ENCODE measurements around the gene FRY. TPM values are rescaled to one million over a fixed set of nuclear protein-coding genes. Genes with fewer than 3 reads are reported as not detected.
"Not testable (repeated sequence)": the region's sequence is repeated elsewhere in the genome, so short reads cannot be mapped to it uniquely, and the experiment has no call there.

FRY gene
- 19.9 TPM for total RNA-seq

DNA sequence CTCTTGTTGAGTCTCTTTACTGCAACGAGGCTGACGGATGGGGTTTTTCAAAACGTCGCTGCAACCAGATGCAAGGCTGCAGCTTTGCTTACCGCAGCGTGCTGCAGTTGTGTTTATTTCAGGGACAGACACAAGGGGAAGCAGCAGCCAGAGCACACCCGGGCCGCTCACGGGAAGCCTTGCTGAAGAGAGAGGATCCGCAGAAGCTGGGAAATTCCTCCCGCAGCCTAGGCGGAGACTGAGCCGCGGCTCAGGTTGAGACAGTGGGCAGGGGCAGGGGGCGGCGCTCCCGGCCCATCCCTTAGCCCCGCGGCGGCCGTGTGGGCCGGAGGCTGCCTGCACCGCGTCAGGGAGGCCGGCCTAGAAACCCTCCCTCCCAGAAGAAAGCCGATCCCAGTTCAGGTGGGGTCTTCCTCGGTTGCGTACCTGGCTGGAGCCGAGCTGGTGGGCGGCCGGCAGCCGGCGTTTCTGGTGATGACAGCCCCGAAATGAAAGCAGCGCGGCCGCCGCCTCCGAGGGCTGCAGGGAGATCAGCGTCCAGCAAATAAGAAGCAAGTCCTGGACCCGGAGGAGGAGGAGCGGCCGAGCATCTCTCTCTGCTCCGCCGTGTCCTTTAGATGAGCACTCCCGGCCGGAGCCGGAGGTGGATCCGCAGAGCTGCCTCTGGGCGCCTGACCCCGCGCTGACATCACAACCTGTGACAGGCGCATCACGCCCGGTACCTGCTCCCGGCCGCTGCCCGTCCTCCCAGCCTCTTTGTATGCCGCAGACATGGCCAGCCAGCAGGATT lies at the start of gene FRY:
Gene FRY (plus strand): TSS at position 750 of the 790 bp plus-strand sequence. CDS start 22 bp downstream, at position 772.
- no peak for DNase-seq

DNA sequence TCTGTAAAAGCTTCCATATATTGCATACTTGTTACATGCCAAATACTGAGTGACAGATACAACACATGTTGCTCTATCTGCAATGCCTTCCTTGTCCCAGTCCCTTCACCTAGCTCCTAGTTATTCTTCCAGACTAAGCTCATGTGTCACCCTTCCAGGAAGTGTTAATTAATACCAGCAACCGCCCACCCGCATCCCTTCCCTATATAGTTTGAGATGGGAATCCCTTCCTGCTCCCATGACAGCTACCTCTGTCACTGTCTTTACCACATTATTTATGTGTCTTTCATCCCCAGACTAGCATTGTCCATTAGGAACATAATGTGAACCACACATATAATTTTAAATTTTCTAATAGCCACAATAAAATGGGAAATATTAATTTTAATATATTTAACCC lies 49.5 kb upstream of the FRY start:
- no peak for DNase-seq

DNA sequence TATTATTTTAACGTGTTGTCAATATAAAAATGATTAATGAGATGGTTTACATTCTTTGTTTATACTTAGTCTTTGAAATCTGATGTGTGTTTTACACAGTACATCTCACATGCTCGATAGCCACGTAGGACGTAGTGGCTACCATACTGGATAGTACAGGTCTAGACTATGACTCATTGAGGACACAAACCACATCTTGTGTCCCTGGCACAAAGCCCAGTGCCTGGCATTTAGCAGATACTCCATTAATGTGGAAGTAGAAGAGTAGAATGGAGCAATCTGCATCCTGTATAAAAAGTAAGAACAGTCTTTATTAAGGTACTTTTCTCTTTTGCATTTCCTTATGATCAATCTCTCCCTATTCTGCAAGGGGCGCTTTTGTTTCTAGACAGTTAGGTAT lies 49.0 kb upstream of the FRY start:
- DNase-seq: no peak

DNA sequence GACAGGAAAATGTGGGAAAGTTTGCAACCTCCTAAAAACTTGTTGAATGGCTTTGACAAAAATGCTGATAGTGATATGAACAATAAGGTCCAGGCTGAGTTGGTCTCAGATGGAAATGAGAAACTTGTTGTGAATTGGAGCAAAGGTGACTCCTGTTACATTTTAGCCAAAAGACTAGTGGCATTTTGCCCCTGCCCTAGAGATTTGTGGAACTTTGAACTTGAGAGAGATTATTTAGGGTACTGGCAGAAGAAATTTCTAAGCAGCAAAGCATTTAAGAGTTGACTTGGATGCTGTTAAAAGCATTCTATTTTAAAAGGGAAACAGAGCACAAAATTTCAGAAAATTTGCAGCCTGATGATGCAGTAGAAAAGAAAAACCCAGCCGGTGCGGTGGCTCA lies 47.9 kb upstream of the FRY start:
- DNase-seq: not testable (repeated sequence)

DNA sequence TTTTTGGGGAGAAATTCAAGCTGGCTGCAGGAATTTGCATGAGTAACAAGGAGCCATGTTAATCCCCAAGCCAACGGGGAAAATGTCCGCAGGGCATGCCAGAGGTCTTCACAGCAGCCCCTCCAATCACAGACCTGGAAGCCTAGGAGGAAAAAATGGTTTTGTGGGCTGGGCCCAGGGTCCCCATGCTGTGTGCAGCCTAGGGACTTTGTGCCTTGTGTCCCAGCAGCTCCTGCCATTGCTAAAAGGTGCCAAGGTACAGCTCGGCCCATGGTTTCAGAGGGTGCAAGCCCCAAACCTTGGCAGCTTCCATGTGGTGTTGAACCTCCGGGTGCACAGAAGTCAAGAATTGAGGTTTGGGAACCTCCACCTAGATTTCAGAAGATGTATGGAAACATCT lies 47.2 kb upstream of the FRY start:
- DNase-seq: not testable (repeated sequence)

DNA sequence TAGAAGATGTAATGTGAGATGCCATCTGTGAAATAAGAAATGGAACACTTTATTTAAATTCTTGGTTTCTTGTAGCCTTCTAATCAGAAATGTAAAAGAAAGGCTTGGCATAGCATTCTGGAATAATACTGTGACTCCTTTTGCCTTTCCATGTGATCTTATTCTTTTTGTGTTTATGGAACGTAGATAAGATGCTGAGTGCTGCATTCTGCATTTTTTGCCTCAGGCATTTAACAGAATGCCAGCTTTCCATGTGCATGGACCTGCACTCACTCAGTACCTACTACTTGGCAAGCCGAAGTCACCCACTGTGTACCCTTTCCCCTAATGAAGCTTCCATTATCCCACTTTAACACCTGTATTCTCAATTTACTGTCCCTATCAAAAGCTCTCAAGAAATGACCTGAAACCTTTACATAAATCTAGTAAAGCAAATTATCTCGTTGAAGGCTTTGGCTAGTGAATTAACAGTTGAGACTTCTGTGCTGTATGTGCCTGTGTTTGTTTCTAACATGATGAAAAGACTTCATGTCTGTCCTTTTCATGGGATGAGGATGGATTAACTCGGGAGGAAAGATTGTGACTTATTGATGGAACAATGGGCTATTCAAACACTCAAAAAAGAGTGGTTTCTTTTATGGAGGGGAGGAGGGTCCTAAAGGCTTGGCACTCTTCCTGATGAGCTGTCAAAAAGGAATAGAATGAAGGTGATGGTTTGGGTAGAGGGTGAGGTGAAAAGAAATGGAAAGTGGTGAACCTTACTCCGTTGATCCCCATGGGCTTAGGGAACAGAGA lies 44.7 kb upstream of the FRY start:
- DNase-seq: no peak

DNA sequence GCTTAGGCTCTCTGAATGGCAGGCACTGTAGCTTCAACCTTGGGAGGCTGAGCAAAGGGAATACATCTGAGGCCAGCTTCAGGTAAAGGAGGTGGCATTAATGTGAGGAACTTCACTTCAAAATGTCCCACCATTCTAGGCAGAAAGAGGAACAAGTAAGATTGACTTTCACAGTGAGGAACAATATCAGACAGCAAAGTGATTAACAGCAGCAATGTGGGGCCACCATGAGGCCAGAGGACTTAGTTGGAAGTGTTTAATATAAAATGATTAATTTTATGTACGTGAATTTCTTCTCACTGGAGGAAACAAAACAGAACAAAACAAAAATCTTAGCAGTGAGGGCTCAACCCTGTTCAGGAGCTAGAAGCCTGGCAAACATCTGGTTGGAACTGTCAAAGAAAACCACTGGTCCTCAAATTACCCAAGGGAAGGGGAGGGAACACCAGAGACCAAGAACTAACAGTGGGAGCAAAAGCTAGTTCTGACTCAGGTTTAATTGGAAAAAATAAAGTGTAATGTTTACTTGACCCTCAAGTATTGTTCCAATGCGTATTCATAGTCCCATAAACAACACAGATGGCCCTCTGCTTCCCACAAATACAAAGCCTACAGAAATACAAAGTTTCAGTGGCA lies 43.9 kb upstream of the FRY start:
- DNase-seq: no peak

DNA sequence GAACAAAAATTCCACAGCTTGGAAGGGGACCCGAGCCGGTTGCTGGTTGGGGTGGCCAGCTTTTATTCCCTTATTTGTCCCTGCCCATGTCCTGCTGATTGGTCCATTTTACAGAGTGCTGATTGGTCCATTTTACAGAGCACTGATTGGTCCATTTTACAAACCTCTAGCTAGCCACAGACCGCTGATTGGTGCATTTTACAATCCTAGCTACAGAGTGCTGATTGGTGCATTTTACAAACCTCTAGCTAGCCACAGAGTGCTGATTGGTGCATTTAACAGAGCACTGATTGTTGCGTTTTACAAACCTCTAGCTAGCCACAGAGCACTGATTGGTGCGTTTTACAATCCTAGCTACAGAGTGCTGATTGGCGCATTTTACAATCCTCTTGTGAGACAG lies 37.2 kb upstream of the FRY start:
- not testable (repeated sequence) for DNase-seq

DNA sequence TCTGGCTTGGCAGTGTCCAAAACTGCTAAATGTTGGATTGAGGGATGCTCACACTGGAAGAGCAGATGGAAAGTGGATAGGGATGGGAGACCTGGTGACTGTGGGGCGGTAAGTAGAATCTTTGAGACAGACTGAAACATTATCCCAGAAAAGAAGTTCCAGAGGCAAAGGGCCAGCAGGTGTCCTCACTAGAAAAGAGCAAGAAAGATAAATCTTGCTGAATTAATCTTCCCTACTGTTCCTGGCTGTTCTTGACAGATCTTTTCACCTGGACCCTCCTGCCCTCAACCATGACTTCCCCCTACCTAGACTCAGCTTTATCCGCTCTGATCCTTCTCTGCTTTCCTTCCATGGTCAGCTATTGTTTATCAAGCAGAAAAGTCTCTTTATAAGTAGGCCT lies 35.0 kb upstream of the FRY start:
- DNase-seq: no peak

DNA sequence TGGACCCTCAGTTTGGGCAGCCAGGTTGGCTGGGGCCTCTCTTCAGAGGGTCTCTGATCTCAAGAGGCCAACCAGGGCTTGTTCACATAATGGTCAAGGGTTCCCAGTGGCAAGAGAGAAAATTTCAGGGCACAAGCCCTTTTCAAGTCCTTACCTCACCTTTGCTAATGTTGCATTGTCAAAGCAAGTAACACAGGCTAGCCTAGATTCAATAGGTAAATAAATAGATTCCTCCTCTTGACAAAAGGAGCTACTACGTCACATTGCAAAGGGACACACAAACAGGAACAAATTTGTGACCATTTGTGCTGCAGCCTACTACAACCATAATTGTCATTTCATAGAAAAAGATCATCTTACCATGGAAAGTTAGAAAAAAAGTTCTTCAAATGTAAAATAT lies 33.9 kb upstream of the FRY start:
- no peak for DNase-seq

DNA sequence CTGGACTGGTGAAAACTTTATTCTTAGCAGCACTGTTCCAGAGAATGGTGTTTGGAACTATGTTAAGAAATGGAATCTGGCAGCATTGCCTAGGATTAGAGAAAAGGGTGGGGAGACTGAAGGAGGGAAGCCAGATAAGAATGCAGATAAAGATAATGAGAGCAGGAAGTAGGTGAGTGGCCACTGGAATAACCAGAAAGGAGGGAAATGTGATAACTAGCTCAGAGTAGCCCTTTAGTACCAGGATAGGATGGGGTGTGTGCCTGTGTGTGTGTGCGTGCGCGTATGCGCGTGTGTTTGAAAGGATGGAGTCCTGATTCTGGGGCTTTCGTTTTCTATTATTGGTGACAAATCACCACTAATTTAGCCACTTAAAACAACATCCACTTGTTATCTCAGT lies 33.4 kb upstream of the FRY start:
- no peak for DNase-seq

DNA sequence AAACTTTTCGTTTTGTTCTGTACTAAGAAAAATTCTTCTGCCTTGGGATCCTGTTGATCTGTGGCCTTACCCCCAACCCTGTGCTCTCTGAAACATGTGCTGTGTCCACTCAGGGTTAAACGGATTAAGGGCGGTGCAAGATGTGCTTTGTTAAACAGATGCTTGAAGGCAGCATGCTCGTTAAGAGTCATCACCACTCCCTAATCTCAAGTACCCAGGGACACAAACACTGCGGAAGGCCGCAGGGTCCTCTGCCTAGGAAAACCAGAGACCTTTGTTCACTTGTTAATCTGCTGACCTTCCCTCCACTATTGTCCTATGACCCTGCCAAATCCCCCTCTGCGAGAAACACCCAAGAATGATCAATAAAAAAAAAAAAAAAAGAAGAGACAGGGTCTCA lies 30.8 kb upstream of the FRY start:
- not testable (repeated sequence) for DNase-seq

DNA sequence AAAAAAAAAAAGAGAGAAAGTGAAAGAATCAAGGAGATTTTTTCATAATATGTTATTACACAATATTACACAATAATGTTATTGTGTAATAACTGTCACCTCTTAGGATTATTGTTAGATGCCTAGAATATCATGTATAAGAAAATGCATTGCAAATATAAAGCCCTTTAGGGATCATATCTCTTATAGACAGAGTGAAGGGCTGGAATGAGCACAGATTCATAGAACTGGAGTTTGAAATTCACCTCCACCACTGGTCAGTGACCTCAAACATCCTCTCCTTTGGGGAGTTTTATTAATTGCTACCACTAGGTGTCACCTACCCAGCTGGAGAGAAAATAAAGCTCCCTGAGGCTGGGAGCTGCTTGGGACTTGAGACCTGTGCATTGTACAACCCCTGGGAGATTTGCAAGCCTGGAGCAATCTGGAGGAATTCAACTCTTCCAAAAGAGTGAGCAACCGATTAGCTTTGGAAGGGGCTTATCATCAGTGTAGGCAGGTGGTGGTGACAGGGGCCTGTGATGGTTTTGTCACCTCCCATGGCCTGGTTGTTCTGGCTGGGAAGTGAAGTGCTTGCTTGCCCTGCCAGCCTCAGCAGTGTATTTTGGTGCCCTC lies 30.3 kb upstream of the FRY start:
- DNase-seq: no peak

DNA sequence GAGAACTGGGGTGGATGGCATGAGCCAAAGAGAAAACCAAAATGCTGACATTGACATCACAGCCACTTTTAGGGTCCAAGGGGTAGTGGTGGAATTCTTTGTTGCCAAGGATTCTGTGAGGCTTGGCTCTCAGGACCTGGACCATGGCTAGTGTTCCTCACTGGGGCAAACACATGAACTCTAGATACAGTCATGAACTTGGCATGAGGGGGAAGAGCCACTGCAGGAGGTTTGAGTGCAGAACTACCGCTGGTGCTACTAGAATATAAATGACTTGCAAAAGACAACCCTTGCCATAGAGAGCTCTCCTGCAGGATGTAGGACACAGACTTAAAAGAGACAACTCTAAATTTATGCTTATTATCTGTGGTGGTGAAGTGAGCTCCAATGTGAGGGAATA lies 29.8 kb upstream of the FRY start:
- DNase-seq: no peak

DNA sequence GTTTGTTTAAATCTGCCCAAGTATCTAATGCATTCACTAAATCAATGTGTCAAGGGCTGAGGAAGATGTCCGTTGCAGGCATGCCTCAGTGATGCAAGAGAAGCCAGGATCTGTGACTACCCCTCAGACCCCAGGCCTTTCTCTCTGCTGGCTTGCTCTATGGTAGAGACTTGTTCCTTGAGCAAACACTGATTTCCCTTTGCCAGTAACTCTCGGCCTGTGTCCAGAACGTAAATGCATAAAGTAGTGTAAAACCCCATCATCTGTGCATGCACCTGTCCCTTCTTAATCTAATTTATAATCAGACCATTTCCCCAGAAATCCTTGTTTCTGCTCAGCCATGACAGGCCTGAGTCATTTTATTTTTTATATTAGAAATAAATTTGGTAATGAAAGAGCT lies 28.7 kb upstream of the FRY start:
- no peak for DNase-seq

DNA sequence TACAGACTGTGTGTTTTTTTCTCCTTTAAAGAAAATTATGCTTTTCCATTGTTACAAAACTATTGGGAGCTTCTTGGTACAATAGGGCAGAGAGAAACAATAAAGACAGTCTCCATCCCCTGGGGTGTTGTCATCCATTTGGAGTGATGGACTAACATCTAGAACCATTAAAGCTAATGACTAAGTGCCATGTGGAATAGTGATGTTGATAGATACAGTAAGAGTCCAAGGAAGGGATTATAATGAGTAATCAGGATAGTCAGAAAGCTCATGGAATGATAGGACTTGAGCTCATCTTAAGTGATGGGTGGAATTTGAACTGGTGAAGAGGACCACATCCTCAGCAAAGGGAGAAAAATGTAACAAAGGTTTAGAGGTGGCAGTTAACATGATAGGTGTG lies 24.1 kb upstream of the FRY start:
- DNase-seq: no peak

DNA sequence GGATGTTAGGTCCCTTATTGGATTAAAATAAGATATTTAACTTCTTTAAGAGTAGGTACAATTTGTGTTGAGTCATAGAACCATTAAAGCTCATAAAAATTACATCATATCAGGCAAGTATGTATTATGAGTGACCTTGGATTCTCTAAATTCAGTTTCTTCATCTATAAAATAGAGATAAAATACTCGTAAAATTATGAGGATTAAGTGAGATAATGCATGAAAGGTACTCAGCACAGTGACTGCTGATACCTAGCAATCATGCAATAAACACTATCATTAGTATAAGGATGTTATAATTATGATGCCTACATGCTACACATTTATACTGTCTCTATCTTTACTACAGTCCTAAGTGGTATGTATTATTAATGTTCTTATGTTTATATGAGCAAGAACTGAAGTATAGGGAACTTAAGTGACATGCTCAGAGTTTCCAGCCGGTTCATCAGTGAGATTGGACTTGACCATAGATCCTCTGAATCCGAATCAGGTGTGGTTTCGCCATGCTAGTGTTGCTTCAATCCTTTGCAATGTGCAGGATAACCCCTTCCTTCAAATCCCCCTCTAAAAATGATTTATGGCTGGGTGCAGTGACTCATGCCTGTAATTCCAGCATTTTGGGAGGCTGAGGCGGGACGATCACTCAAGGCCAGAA lies 22.9 kb upstream of the FRY start:
- no peak for DNase-seq

DNA sequence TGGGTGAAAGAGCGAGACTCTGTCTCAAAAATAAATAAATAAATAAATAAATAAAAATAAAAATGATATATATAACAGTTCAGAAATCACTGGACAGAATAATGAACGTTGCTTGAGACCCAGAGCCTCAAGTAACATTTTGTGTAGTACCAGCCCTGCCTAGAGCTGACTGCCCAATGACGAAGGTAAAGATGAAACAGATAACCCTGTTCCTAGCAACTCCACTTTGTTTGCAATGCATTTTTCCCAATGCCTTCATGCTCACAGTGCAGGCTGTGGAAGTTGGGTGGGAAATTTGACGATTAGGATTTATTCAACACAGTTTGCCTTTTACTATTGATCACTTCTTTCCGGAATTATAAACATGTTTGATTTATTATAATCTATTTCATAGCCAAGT lies 22.2 kb upstream of the FRY start:
- DNase-seq: no peak

DNA sequence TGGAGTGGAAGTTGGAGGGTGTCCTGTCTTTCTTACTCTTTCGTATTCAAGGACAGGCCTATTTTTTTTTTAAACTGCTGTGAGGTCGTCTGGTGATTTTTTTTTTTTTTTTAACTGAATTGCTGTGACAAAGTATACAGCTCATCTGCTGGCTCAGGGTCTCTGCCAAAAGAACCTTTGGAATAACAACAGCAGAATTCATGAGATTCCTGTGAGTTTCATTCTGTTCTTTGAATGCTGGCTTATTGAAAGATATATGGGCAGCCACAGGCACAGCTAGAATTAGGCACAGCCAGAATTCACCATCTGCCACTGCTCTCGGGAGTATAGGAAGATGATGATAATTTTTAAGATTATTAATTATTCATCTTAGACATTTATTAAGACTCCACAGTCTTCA lies 21.4 kb upstream of the FRY start:
- no peak for DNase-seq

DNA sequence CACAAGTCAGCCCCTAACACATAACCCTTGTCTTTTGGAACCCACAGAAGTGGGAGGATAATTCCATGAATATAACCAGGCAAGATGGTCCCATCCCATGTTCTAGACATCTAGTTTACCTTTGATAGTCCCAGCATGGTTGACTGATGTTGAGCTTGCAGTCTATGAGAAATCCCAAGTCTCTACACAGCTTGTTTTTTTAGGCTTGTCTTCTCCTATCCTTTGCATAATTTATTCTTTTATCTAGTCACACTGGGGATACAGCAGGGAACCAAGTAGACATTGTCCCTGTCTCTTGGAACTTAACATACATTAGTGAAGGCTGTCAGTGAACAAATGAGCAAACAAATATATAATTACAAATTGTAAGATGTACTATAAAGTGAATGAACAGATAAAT lies 19.6 kb upstream of the FRY start:
- no peak for DNase-seq

DNA sequence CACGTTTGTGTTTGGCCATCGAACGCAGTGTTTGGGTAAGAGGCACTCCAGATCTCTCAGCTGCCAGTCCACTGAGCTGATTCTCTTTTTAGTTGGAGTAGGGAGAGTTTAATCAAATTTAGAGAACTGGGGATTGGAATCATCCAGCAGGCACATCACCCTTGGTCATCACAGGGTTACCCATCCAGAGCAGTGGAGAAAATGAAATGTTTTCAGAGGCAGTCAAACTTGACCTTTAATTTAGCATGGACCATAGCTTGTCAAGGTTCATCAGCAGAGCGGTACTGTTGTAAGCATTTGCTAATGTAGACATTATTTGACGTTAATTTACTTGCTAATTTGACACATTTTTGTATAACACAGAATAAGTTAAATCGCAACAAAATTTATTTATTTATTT lies 18.4 kb upstream of the FRY start:
- DNase-seq: no peak

DNA sequence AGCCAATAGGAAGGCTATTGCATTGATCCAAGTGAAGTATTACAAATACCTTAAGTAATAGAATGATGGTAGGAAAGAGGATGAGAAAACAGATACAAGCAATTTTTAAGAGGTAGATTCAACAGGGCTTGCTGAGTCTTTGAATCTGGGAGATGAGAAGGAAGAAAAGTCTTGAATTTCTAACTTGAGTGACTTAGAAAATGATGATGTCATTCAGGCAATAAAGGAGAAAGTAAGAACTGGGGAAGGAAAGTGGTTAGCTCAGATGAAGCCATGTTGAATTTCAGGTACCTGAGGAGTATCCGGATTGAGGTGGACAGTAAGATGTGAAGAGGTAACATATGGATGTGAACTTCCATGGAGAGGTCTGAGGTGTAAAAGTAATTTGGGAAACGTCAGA lies 15.5 kb upstream of the FRY start:
- no peak for DNase-seq
